Stimulated activated naive CD8-positive, alpha-beta T cell treated with anti-CD3 and anti-CD28 coated beads, Interleukin-15, Interleukin-2, amounts not matched to agents 100 ng/mL and 50 ng/mL, for 24 hours (primary cell): Measurements from ENCODE around the gene GPATCH1.
A peak's percentile ranks its signal among the peaks of the same experiment; 100 is the strongest.

Experiments used
- H3K27ac Mint-ChIP-seq: one replicate; pipeline ENCODE4 v1.8.0; 2021; ENCODE audit warnings: mild to moderate bottlenecking, mixed read lengths
- H3K27me3 Mint-ChIP-seq: one replicate; pipeline ENCODE4 v1.8.0; 2021; ENCODE audit warnings: mixed read lengths
- H3K36me3 Mint-ChIP-seq: one replicate; pipeline ENCODE4 v1.8.0; 2021; ENCODE audit warnings: low read depth, mixed read lengths
- H3K4me1 Mint-ChIP-seq: one replicate; pipeline ENCODE4 v1.8.0; 2021; ENCODE audit warnings: low read depth, mixed read lengths
- H3K4me3 Mint-ChIP-seq: one replicate; pipeline ENCODE4 v1.8.0; 2021; ENCODE audit warnings: mild to moderate bottlenecking, mixed read lengths
- H3K9me3 Mint-ChIP-seq: one replicate; pipeline ENCODE4 v1.8.0; 2021; ENCODE audit warnings: mixed read lengths

GPATCH1 gene

DNA sequence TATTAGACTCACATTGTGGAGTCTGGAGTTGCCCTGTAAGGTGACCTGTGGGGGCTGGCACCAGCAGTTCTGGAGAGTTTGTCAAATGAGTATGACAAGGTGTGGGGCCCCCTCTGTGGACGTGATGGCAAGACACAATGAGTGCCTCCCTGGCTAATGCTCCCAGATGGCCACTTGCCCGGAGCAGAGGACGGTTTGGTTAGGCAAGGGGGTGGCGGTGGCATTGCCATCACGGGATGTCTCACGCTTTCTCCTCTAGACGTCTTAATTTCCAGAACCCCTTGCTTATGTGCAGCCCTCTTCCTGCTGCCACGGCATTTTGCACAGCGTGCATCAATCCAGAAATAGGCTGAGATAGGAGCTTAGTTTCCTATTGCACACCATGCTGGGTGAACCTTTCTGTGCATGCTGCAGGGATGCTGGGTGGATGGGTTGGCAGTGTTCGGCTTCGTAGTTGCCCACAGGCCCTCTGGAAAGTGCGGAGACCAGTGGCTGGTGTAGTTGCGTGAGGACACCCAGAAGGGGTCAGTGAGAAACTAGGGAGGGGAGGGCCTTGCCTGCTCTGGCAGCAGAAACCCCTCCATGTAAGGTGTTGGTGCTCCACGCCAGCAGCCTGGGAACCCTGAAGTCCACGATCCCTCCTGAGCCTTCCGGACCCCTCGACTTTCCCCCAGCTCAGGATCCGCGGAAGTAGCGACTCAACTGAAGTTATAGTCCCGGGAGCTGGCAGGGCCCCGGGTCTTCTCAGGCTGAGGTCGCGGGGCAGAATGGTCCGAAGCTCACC lies 95.1 kb downstream of the GPATCH1 start:
- Mint-ChIP-seq H3K9me3 (no peaks in the 10 kb centered on the region), H3K27ac (peak overlapping the region; percentile 97), H3K27me3 (peaks cover 4% of the 10 kb centered on the region), H3K4me3 (peak overlapping the region; percentile 90), H3K4me1 (peaks cover 38% of the 10 kb centered on the region), H3K36me3 (peaks cover 4% of the 10 kb centered on the region)

DNA sequence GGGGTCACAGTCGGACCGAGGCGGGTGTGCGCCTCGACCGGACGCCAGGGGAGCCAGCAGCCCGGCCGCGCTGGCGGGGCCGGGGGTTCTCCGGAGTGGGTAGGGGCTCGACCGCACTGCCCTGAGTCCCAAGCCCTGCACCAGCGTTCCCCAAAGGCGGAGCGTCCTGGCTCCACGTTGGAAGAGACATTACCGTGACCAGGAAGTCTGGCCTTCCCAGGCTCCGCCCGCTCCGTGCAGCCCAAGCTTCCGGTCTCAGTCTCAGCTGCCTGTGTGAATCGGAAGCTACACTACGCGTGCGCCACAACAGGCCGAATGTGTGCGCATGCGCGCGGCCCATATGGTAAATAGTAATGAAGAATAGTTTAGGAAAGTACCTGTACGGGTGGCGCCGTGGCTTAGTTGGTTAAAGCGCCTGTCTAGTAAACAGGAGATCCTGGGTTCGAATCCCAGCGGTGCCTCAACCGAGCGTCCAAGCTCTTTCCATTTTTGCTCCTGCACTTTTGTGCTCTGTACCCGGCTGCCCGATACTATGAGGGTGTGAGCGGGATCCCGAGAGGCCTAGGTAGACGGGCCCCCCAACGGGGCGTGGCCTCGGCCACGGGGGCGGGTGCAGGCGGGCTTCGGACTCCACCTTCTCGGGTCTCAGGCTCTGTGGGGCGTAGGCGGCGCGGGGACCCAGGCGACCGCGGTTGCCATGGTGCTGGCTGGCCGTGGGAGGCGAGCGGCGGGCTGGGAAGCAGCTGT lies 95.9 kb downstream of the GPATCH1 start:
- Mint-ChIP-seq H3K4me1 (peaks cover 38% of the 10 kb centered on the region), H3K9me3 (no peaks in the 10 kb centered on the region), H3K27ac (peak overlapping the region; percentile 97), H3K27me3 (peaks cover 4% of the 10 kb centered on the region), H3K36me3 (peaks cover 4% of the 10 kb centered on the region), H3K4me3 (peak overlapping the region; percentile 90)

DNA sequence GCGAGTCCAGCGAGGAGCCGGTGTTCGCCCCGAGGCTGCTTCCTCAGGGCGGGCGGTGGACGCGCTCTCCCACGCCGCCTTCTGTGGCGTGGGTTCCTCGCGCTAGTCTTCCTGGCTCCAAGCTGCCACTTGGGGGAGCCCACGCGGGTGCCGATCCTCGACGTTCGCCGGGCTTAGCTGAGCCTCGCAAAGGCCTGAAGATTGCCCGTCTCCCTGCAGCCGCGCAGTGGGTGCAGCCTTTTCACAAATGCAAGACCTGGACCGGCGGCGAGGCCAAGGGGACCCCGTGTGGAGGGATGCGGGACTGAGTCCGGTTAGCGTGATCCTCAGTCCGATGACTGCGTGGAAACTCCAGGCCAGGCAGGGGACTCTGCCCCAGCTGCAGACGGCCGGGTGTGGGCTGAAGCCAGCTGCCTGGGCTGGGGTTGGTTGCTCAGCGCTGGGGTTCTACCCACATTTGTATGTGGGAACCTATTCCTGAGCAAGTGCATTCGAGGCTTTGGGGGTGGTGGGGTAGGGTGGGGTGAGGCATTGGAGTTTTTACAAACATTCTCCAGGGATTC lies 96.5 kb downstream of the GPATCH1 start:
- Mint-ChIP-seq H3K27me3 (peaks cover 4% of the 10 kb centered on the region), H3K36me3 (peaks cover 4% of the 10 kb centered on the region), H3K9me3 (no peaks in the 10 kb centered on the region), H3K27ac (peak overlapping the region; percentile 97), H3K4me1 (peaks cover 32% of the 10 kb centered on the region), H3K4me3 (peak overlapping the region; percentile 90)
